GM19099 (cell line): ENCODE results near the gene BCL2L1.

ENCODE experiments used
- POLR2A ChIP-seq: IDR thresholded peaks from 3 replicates; pipeline ENCODE4 v1.6.1; 2011; ENCODE audit warnings: low read depth; ENCODE audit not compliant: insufficient read length; ENCODE audit errors: extremely low read depth

Gene BCL2L1

GRCh38 chr20:31691646-31692275, 30.9 kb downstream of the BCL2L1 start:
- no peak for TF ChIP-seq POLR2A

DNA sequence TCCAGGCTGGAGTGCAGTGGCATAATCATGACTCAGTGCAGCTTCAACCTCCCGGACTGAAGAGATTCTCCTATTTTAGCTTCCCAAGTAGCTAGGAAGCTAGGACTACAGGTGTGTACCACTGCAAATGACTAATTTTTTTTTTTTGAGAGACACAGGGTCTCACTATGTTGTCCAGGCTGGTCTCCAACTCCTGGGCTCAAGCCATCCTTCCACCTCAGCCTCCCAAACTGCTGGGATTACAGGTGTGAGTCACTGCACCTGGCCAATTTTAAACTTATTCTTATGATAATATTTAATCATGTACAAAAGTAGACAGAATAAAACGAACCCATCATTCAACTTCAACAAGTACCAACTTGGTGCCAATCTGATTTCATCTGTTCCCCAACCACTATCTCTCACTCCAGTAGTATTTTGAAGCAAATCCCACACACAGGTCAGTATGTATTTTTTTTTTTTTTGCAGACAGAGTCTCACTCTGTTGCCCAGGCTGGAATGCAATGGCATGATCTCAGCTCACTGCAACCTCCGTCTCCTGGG, 32.5 kb downstream of the BCL2L1 start:
- TF ChIP-seq POLR2A, result no peak

GRCh38 chr20:31689141-31689540, 33.5 kb downstream of the BCL2L1 start:
- TF ChIP-seq POLR2A, result no peak

- TF ChIP-seq POLR2A, result no peak
Measured at GRCh38 chr20:31687777-31688176, 34.9 kb downstream of the BCL2L1 start.

DNA sequence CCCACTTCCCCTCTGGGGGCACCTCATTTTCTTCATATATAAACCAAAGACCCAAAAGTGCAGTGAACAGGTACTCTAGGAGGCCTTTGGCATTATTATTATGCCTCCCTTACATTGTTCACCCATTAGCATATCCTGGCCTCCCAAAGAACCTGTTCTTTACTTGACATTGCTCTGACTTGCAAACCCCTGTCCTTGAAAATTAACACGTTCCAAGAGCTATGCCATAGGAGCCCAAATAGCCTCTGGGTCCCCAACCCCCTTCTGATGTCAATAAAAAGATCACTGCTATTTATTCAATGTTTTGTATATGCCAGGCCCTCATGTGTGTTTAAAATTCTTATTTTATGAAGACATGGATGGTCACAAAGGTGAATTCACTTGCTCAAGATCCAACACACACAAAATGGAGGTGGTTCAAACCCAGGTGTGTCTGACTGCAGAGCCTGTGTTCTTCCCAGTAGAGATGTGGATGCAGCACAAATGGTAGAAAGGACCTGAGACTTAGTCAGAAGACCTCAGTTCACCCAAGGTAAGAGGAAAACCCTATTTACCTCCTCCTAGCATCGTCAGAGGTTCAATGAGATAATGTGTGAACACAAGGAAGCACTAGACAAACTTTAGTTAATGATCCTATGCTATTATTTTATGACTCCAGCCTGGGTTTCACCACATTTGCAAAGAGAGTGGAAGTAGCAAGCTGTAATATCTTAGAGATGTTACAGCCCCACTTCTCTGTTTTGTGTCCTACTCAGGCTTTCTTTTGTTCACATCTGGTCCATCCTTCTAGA, 36.6 kb downstream of the BCL2L1 start:
- TF ChIP-seq POLR2A, result no peak

GRCh38 chr20:31684153-31685015, 38.3 kb downstream of the BCL2L1 start:
- no peak for TF ChIP-seq POLR2A

- no peak for TF ChIP-seq POLR2A
Measured at GRCh38 chr20:31682927-31683326, 39.7 kb downstream of the BCL2L1 start.

DNA sequence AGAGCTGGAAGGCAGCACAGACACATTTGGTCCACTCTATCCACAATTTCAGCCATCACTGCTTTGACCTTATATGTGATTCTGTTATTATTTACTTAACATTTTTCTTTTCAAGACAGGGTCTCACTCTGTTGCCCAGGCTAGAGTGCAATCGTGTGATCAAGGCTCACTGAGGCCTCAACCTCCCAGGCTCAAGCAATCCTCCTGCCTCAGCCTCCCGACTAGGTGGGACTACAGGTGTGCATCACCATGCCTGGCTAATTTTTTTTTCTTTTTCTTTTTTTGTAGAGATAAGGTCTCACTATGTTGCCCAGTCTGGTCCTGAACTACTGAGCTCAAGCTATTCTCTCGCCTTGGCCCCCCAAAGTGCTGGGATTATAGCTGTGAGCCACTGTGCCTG, 40.3 kb downstream of the BCL2L1 start:
- TF ChIP-seq POLR2A, result no peak

DNA sequence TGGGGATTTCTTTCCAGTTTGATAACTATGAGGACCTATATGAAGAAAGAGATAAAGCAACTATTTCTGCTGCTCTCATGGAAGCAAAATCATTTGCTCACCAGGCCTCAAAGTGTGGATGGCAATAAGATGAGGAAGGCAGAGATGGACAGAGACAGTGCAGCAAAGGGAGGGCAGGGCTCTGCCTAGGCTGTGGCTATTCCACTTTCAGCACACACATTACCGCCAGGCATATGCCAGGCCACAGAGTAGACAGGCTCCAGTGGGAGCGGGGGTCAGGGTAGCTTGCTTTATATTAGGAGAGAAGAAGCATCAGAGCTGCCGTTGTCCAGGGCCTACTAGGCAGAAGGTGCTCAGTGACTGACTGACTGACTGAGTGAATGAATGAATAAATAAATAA, 40.9 kb downstream of the BCL2L1 start:
- TF ChIP-seq POLR2A, result no peak

DNA sequence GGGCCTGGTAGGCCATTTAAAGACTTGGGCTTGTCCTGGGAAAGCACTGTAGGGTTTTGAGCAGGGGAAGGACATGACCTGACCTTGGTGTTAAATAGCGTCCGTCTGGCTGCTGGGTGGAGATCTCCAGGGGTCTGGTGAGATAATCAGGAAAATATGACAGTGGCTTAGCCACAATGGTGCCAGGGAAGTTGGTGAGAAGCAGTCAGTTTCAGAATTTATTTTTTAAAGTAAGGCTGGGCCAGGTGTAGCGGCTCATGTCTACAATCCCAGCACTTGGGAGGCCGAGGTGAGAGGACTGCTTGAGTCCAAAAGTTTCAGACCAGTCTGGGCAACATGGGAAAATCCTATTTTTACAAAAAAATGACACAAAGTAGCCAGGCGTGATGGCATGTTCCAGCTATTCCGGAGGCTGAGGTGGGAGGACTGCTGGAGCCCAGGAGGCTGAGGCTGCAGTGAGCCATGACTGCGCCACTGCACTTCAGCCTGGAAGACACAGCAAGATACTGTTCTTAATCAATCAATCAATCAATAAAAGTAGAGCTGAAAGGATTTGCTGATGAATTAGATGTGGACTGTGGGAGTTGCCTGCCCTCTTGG, 41.4 kb downstream of the BCL2L1 start:
- no peak for TF ChIP-seq POLR2A

GRCh38 chr20:31680286-31681127, 42.2 kb downstream of the BCL2L1 start:
- no peak for TF ChIP-seq POLR2A

- no peak for TF ChIP-seq POLR2A
Measured at GRCh38 chr20:31679357-31680285, 43.0 kb downstream of the BCL2L1 start.
